BJ (cell line): ENCODE data around the gene KLF4. TPM values are rescaled to one million over a fixed set of nuclear protein-coding genes. Genes with fewer than 3 reads are reported as not detected.
A peak's percentile ranks its signal among the peaks of the same experiment; 100 is the strongest.

Experiments
- CTCF ChIA-PET: fragments of 350-600 bp; formaldehyde crosslinking; extraction: SDS; loops from one replicate; lab custom pipeline; 2021; ENCODE audit warnings: antibody characterized with exemption, inconsistent platforms; lab: Yijun Ruan, JAX
- POLR2A ChIA-PET: fragments of 300-600 bp; sonication (Branson Sonifier 250); formaldehyde crosslinking; extraction: SDS; loops from one replicate; lab custom pipeline; 2021; ENCODE audit warnings: antibody characterized with exemption; lab: Charles Lee
- DNase-seq: peaks from one replicate; pipeline ENCODE4 v3.0.0-alpha.2; 2011; ENCODE audit warnings: low read depth
- H3K27me3 ChIP-seq: 2 replicates; pipeline ENCODE4 v1.6.0; 2011; ENCODE audit warnings: low read length; ENCODE audit not compliant: control insufficient read depth, insufficient read depth
- H3K36me3 ChIP-seq: 2 replicates; pipeline ENCODE4 v1.5.1; 2011; ENCODE audit warnings: low read length; ENCODE audit not compliant: control insufficient read depth, insufficient read depth
- H3K4me3 ChIP-seq: 2 replicates; pipeline ENCODE4 v1.5.1; 2011; ENCODE audit warnings: low read depth, mild to moderate bottlenecking, control low read depth, low read length
- CTCF ChIP-seq: IDR thresholded peaks from 2 replicates; pipeline ENCODE4 v1.5.1; 2011; ENCODE audit warnings: low read depth, mild to moderate bottlenecking, control low read depth, inconsistent platforms, low read length, moderate library complexity; ENCODE audit not compliant: insufficient read depth
- polyA plus RNA-seq: library from polyadenylated mRNA; depleted of rRNA; stranded (reverse); fragments of >200 nt; gene quantifications from 2 replicates; pipeline ENCODE4 v1.2.3, GENCODE V29; 2011

The KLF4 gene
- polyA plus RNA-seq, 1 experiment = 4.3 TPM

DNA sequence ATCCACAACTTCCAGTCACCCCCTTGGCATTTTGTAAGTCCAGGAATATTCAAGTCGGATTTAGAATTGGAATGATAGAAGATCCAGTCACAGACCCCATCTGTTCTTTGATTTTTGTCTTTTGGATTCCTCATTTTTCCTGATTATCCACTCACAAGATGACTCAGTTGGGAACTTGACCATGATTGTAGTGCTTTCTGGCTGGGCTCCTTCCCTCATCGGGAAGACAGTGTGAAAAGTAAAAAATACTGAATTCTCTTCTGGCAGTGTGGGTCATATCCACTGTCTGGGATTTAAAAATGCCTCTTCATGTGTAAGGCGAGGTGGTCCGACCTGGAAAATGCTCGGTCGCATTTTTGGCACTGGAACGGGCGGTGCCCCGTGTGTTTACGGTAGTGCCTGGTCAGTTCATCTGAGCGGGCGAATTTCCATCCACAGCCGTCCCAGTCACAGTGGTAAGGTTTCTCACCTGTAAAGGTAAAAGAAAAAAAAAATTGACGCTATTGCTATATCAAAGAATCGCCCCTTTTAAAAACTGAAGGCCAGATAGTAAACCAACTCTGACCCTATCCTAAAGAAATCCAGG is 4.0 kb downstream of the KLF4 start:
- CTCF ChIA-PET = no interaction called here
- no peak for DNase-seq
- H3K36me3 ChIP-seq = peaks cover 13% of the 10 kb centered on the region

DNA sequence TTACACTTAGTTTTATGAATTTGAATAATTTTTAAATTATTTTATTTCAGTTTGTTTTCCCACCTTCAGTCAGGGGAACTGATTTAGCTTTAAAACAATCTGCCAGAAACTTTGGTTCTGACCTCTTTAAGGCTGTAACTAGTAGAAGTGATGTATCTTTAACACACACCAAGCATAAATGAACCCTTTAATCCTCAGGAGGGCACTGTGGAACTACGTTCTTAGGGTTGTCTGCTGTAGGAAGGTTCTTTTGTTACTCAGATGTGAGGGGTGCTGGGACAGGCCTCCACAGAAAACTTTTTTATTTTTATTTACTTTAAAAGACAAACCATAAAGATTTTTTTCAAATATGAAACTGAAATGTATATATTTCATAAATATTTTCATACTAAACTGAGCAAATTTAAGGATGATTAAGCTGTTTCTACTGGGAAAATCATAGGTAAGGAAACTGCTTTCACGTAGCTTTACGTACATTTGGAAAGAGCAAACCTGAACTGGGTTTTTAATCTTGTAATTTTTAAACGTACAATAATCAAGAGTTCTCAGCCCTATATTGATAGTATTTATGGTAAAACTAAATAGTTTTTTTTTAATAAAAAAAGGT is 5.3 kb downstream of the KLF4 start:
- no peak overlapping the region for H3K4me3 ChIP-seq
- peak; percentile 61 for TF ChIP-seq CTCF
- DNase-seq = no peak
- no peaks in the 10 kb centered on the region for H3K27me3 ChIP-seq
- POLR2A ChIA-PET = no interaction called here
- CTCF ChIA-PET = interaction anchor here (0.6 to 1.7 kb wide), 13 partner anchors 19 to 1770 kb away, joined by 3 to 9 read pairs (median 3); no protein-coding TSS in a partner anchor
- H3K36me3 ChIP-seq = peaks cover 13% of the 10 kb centered on the region

More for the DNA sequence above, 4.0 kb downstream of the KLF4 start:
- POLR2A ChIA-PET = no interaction called here
- no peak overlapping the region for H3K4me3 ChIP-seq
- H3K27me3 ChIP-seq = no peaks in the 10 kb centered on the region
- no peak for TF ChIP-seq CTCF

GRCh38 chr9:107483666-107484065 is 5.9 kb downstream of the KLF4 start:
- POLR2A ChIA-PET = no interaction called here
- no peak for TF ChIP-seq CTCF
- Histone ChIP-seq H3K4me3 (no peak overlapping the region), H3K36me3 (peaks cover 13% of the 10 kb centered on the region), H3K27me3 (no peaks in the 10 kb centered on the region)
- CTCF ChIA-PET = interaction anchor here (0.6 to 1.7 kb wide), 12 partner anchors 18 to 1769 kb away, joined by 3 to 9 read pairs (median 4); no protein-coding TSS in a partner anchor
- no peak for DNase-seq

DNA sequence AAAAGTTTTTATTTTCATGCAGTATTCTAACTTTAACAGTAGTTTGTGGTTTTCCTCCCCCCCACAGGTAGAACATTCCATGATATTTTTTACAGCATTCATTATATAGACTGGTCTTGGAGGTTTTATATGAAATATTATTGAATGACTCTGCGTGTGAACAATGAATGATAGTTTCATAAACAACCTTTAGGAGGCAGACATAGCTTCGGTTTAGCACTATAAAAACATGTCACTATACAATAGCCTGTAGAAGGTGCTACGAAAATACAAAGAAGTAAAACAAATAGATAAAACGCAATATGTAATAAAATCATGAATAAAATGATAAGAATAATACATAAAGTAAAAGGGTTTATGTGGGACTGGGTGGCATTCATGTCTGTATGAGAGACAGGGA is 8.5 kb downstream of the KLF4 start:
- ChIA-PET CTCF (no interaction called here), POLR2A (no interaction called here)
- DNase-seq = no peak
- TF ChIP-seq CTCF = no peak
- H3K4me3 ChIP-seq = no peak overlapping the region
- no peaks in the 10 kb centered on the region for H3K27me3 ChIP-seq
- peaks cover 6% of the 10 kb centered on the region for H3K36me3 ChIP-seq

DNA sequence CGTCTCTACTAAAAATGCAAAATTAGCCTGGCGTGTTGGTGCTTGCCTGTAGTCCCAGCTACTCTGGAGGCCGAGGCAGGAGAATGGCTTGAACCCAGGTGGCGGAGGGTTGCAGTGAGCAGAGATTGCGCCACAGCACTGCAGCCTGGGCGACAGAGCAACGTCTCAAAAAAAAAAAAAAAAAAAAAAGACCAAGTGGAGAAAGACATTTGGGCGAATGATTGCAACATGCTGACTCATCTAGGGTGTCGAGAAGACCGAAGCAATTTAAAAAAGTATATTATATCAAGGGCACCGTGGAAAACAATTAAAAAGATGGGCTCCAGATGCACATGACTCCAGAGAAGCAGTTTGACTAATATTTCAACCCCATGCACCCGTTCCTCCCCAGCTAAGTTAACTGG is 9.2 kb downstream of the KLF4 start:
- peaks cover 4% of the 10 kb centered on the region for H3K36me3 ChIP-seq
- no peaks in the 10 kb centered on the region for H3K27me3 ChIP-seq
- peak; percentile 69 for DNase-seq
- TF ChIP-seq CTCF = no peak
- CTCF ChIA-PET = no interaction called here
- POLR2A ChIA-PET = no interaction called here
- no peak overlapping the region for H3K4me3 ChIP-seq
